KG1 (cell line): ENCODE data around the gene HOXD1.

ENCODE experiments used
- DNase-seq: peaks from one replicate; lab custom pipeline; 2025; lab: John Stamatoyannopoulos, UW

HOXD1 gene

GRCh38 chr2:176165370-176166050 is 23.0 kb upstream of the HOXD1 start:
- no peak for DNase-seq

- DNase-seq, result no peak
Measured at GRCh38 chr2:176166272-176166671, 22.2 kb upstream of the HOXD1 start.

GRCh38 chr2:176167398-176167797 is 21.1 kb upstream of the HOXD1 start:
- DNase-seq, result no peak

- DNase-seq, result no peak
Measured at GRCh38 chr2:176169181-176169580, 19.3 kb upstream of the HOXD1 start.

GRCh38 chr2:176169711-176170110 is 18.8 kb upstream of the HOXD1 start:
- DNase-seq, result no peak

GRCh38 chr2:176170602-176171305 is 17.7 kb upstream of the HOXD1 start:
- DNase-seq, result no peak

GRCh38 chr2:176171351-176172006 is 17.0 kb upstream of the HOXD1 start:
- no peak for DNase-seq

GRCh38 chr2:176172007-176172894 is 16.2 kb upstream of the HOXD1 start:
- no peak for DNase-seq

- no peak for DNase-seq
Measured at GRCh38 chr2:176172895-176173566, 15.4 kb upstream of the HOXD1 start.

GRCh38 chr2:176173567-176174381 is 14.7 kb upstream of the HOXD1 start:
- no peak for DNase-seq

GRCh38 chr2:176174382-176174823 is 14.1 kb upstream of the HOXD1 start:
- DNase-seq, result no peak

- DNase-seq, result no peak
Measured at GRCh38 chr2:176174824-176175708, 13.4 kb upstream of the HOXD1 start.

- no peak for DNase-seq
Measured at GRCh38 chr2:176175709-176176607, 12.5 kb upstream of the HOXD1 start.

GRCh38 chr2:176177580-176178037 is 10.9 kb upstream of the HOXD1 start:
- DNase-seq, result no peak

- DNase-seq, result no peak
Measured at GRCh38 chr2:176178038-176178756, 10.3 kb upstream of the HOXD1 start.

- DNase-seq, result no peak
Measured at GRCh38 chr2:176178757-176179295, 9.6 kb upstream of the HOXD1 start.

GRCh38 chr2:176181551-176181950 is 6.9 kb upstream of the HOXD1 start:
- no peak for DNase-seq
